DND-41 (cell line): ENCODE measurements around the gene HIBADH.

Experiments used
- ATAC-seq: fragments of 200-7000 bp; cut with Tn5 transposase; 3 replicates; pipeline ENCODE4 v1.9.1; 2021; ENCODE audit warnings: low read depth; ENCODE audit not compliant: insufficient read depth
- DNase-seq: peaks from one replicate; pipeline ENCODE4 v3.0.0-alpha.2; 2020
- H2AFZ ChIP-seq: 2 replicates; pipeline ENCODE4 v1.6.0; 2012; ENCODE audit warnings: low read depth, low read length
- H3K27ac ChIP-seq: 2 replicates; pipeline ENCODE4 v1.5.1; 2012; ENCODE audit warnings: low read length, inconsistent platforms
- H3K27me3 ChIP-seq: fragments of 200-600 bp; sonication (generic); 2 replicates; pipeline ENCODE4 v1.6.0; 2012; ENCODE audit warnings: low read length, mild to moderate bottlenecking, inconsistent platforms; ENCODE audit not compliant: insufficient read depth, poor library complexity
- H3K36me3 ChIP-seq: 2 replicates; pipeline ENCODE4 v1.5.1; 2012; ENCODE audit warnings: low read length, inconsistent platforms; ENCODE audit not compliant: insufficient read depth
- H3K4me1 ChIP-seq: 2 replicates; pipeline ENCODE4 v1.5.1; 2012; ENCODE audit warnings: mild to moderate bottlenecking, low read length; ENCODE audit not compliant: insufficient read depth
- H3K4me2 ChIP-seq: 2 replicates; pipeline ENCODE4 v1.6.0; 2012; ENCODE audit warnings: mild to moderate bottlenecking, moderate library complexity, low read length, inconsistent platforms; ENCODE audit not compliant: insufficient read depth
- H3K4me3 ChIP-seq, 2 experiments: fragments of 200-600 bp in 1 of 2; shearing (Covaris generic) in 1 of 2; 2 replicates each; pipeline ENCODE4 v1.5.1; 2012 to 2016; ENCODE audit warnings: inconsistent platforms in 2 of 2, low read length in 2 of 2, mild to moderate bottlenecking in 2 of 2, low read depth in 1 of 2, moderate library complexity in 1 of 2
- H3K79me2 ChIP-seq: 2 replicates; pipeline ENCODE4 v1.6.0; 2012; ENCODE audit warnings: low read length, inconsistent platforms; ENCODE audit not compliant: insufficient read depth
- H3K9ac ChIP-seq: 2 replicates; pipeline ENCODE4 v1.6.0; 2012; ENCODE audit warnings: low read depth, mild to moderate bottlenecking, inconsistent platforms, low read length, moderate library complexity
- H3K9me3 ChIP-seq: 2 replicates; pipeline ENCODE4 v1.5.1; 2012; ENCODE audit warnings: low read length, moderate library complexity, mild to moderate bottlenecking, inconsistent platforms; ENCODE audit not compliant: insufficient read depth, severe bottlenecking
- H4K20me1 ChIP-seq: 2 replicates; pipeline ENCODE4 v1.6.0; 2012; ENCODE audit warnings: low read length; ENCODE audit not compliant: insufficient read depth
- EZH2 ChIP-seq: IDR thresholded peaks from 3 replicates; pipeline ENCODE4 v1.6.1; 2012; ENCODE audit warnings: borderline replicate concordance, low read depth, mild to moderate bottlenecking, moderate library complexity, low read length, inconsistent platforms; ENCODE audit not compliant: severe bottlenecking
- TF ChIP-seq, protein P1 (sequence below): IDR thresholded peaks from 2 replicates; pipeline ENCODE4 v1.5.1; 2012; ENCODE audit warnings: borderline replicate concordance, low read length, moderate library complexity, mild to moderate bottlenecking; ENCODE audit not compliant: poor library complexity, severe bottlenecking; ENCODE audit errors: extremely low read depth

Gene HIBADH

DNA sequence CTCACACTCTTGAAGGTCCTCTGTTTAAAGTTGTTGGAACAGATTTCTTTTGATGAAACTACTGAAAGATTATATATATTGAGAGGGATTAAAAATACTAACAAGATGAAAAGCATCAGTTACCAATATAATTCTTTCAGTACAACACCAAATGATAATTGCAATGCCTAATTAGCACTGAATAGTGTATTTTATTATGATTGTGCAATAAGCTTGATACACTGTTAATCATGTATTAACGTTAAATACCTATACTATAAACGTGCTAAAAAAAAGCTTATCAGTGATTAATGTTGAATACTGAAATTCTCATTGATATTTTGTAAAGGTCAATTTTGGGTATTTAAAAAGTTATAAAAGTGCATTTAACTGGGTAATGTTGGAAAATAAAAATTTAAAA lies 61.5 kb downstream of the HIBADH start:
- no peaks in the 10 kb centered on the region for H3K36me3 ChIP-seq
- DNase-seq (no peak), ATAC-seq (no peak)
- H3K4me3 ChIP-seq, result no peak overlapping the region
- H3K4me2 ChIP-seq, result no peak overlapping the region
- no peak overlapping the region for H3K9ac ChIP-seq
- H3K79me2 ChIP-seq, result no peaks in the 10 kb centered on the region
- no peaks in the 10 kb centered on the region for H3K9me3 ChIP-seq
- H4K20me1 ChIP-seq, result 0 out of 2 replicates have a peak, but pooled peaks cover 3% of the 10 kb centered on the region
- no peak for TF ChIP-seq EZH2
- TF ChIP-seq, protein P1, sequence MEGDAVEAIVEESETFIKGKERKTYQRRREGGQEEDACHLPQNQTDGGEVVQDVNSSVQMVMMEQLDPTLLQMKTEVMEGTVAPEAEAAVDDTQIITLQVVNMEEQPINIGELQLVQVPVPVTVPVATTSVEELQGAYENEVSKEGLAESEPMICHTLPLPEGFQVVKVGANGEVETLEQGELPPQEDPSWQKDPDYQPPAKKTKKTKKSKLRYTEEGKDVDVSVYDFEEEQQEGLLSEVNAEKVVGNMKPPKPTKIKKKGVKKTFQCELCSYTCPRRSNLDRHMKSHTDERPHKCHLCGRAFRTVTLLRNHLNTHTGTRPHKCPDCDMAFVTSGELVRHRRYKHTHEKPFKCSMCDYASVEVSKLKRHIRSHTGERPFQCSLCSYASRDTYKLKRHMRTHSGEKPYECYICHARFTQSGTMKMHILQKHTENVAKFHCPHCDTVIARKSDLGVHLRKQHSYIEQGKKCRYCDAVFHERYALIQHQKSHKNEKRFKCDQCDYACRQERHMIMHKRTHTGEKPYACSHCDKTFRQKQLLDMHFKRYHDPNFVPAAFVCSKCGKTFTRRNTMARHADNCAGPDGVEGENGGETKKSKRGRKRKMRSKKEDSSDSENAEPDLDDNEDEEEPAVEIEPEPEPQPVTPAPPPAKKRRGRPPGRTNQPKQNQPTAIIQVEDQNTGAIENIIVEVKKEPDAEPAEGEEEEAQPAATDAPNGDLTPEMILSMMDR, result no peak
- H2AFZ ChIP-seq, result no peak overlapping the region
- H3K27ac ChIP-seq, result no peak overlapping the region
- no peaks in the 10 kb centered on the region for H3K4me1 ChIP-seq
- no peaks in the 10 kb centered on the region for H3K27me3 ChIP-seq

DNA sequence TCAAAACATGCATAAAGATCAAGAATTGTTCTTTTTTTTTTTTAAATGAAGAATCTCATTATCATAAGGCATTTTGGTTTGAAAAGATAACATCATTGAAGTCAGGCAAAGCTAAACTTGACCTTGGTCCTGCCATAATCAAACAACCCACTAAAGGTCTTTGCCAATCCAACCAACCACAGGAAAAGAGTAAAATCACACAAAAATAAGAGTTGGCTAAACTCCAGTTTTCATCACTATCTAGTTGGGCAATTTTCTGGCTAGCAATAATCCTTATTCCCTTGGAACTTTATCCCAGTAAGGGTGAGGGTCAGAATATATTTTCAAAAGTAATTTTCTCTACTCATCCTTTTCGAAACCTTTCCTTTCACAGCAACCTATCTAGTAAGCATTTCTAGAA lies 62.4 kb downstream of the HIBADH start:
- Histone ChIP-seq H3K9me3 (no peaks in the 10 kb centered on the region), H3K4me2 (no peak overlapping the region), H4K20me1 (0 out of 2 replicates have a peak, but pooled peaks cover 3% of the 10 kb centered on the region), H3K27me3 (no peaks in the 10 kb centered on the region), H2AFZ (no peak overlapping the region), H3K27ac (no peak overlapping the region), H3K4me1 (no peaks in the 10 kb centered on the region), H3K79me2 (no peaks in the 10 kb centered on the region), H3K4me3 (no peak overlapping the region), H3K36me3 (no peaks in the 10 kb centered on the region), H3K9ac (no peak overlapping the region)
- no peak for DNase-seq
- TF ChIP-seq, protein P1, result no peak
- TF ChIP-seq EZH2, result no peak
- ATAC-seq, result no peak

GRCh38 chr7:27595009-27595408 lies 67.7 kb downstream of the HIBADH start:
- no peak for TF ChIP-seq EZH2
- TF ChIP-seq, protein P1, result no peak

DNA sequence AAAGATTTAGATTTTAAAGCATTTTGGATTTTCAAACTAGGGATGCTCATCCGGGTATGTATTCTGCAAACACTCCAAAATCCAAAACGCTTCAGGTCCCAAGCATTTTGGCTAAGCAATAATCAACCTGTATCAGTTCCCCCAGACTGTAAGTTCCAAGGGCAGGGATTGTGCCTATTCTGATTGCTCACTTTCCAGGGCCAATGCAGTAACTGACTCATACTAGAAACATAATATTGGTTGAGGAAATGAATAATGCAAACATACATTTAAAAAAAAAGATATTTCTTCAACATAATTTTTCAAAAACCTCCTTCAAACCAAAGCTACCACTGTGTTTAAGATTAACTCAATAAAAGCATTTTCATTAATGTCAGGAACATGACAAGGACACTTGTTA lies 69.5 kb downstream of the HIBADH start:
- ATAC-seq (no peak), DNase-seq (no peak)
- no peak overlapping the region for H3K9ac ChIP-seq
- no peak overlapping the region for H3K4me3 ChIP-seq
- H3K4me1 ChIP-seq, result no peaks in the 10 kb centered on the region
- H3K27ac ChIP-seq, result no peak overlapping the region
- H2AFZ ChIP-seq, result no peak overlapping the region
- no peaks in the 10 kb centered on the region for H3K9me3 ChIP-seq
- TF ChIP-seq, protein P1, result no peak
- TF ChIP-seq EZH2, result no peak
- 0 out of 2 replicates have a peak, but pooled peaks cover 3% of the 10 kb centered on the region for H4K20me1 ChIP-seq
- no peak overlapping the region for H3K4me2 ChIP-seq
- H3K36me3 ChIP-seq, result no peaks in the 10 kb centered on the region
- H3K27me3 ChIP-seq, result no peaks in the 10 kb centered on the region
- H3K79me2 ChIP-seq, result no peaks in the 10 kb centered on the region

More at GRCh38 chr7:27595009-27595408, 67.7 kb downstream of the HIBADH start:
- Histone ChIP-seq H3K27me3 (no peaks in the 10 kb centered on the region), H3K79me2 (no peaks in the 10 kb centered on the region), H3K4me2 (no peak overlapping the region), H3K9me3 (no peaks in the 10 kb centered on the region), H3K4me3 (no peak overlapping the region), H3K9ac (no peak overlapping the region), H2AFZ (no peak overlapping the region), H4K20me1 (0 out of 2 replicates have a peak, but pooled peaks cover 3% of the 10 kb centered on the region), H3K4me1 (no peaks in the 10 kb centered on the region), H3K27ac (no peak overlapping the region), H3K36me3 (no peaks in the 10 kb centered on the region)
- DNase-seq, result no peak
- no peak for ATAC-seq
